Measurements from ENCODE around the gene NTF4.

DNA sequence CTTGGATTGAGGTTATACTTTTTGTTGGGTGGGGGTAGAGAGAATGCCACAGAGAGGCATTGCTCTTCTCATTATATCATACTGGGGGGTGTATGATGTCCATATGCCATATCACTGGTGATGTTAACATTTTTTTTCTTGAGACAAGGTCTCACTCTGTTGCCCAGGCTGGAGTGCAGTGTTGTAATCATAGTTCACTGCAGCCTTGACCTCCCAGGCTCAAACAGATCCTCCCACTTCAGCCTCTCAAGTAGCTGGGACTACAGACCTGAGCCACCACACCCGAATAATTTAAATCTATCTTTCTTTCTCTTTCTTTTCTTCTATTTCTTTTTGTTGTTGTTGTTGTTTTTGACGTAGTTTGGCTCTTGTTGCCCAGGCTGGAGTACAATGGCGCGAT, 15.8 kb upstream of the NTF4 start:
- TF ChIP-seq, protein P1, sequence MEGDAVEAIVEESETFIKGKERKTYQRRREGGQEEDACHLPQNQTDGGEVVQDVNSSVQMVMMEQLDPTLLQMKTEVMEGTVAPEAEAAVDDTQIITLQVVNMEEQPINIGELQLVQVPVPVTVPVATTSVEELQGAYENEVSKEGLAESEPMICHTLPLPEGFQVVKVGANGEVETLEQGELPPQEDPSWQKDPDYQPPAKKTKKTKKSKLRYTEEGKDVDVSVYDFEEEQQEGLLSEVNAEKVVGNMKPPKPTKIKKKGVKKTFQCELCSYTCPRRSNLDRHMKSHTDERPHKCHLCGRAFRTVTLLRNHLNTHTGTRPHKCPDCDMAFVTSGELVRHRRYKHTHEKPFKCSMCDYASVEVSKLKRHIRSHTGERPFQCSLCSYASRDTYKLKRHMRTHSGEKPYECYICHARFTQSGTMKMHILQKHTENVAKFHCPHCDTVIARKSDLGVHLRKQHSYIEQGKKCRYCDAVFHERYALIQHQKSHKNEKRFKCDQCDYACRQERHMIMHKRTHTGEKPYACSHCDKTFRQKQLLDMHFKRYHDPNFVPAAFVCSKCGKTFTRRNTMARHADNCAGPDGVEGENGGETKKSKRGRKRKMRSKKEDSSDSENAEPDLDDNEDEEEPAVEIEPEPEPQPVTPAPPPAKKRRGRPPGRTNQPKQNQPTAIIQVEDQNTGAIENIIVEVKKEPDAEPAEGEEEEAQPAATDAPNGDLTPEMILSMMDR (IDR thresholded peaks at IDR 0.05): no peak
- no peak for TF ChIP-seq POLR2A (IDR thresholded peaks at IDR 0.05)

Measured in body of pancreas (tissue), 4 donors.